Keratinocyte (primary cell): ENCODE results near the gene CPAMD8.

Experiments used
- CTCF ChIP-seq, 3 experiments: IDR thresholded peaks in 1 of 3; conservative IDR thresholded peaks in 1 of 3; optimal IDR thresholded peaks in 1 of 3; 2 replicates in 2 of 3; 3 replicates in 1 of 3; pipeline versions ENCODE3 to v1.5.1; 2011; ENCODE audit warnings: low read length in 3 of 3, mild to moderate bottlenecking in 3 of 3, moderate library complexity in 2 of 3, control low read depth in 1 of 3, inconsistent platforms in 1 of 3; ENCODE audit not compliant: insufficient read depth in 2 of 3; ENCODE audit errors: extremely low read depth in 1 of 3
- EZH2 ChIP-seq: IDR thresholded peaks from one replicate; pipeline ENCODE4 v1.6.1; 2012; ENCODE audit warnings: inconsistent platforms, mild to moderate bottlenecking, low read length, moderate library complexity

- TF ChIP-seq CTCF (optimal IDR thresholded peaks at IDR 0.05 in 1 of 3, IDR thresholded peaks at IDR 0.05 in 1 of 3, conservative IDR thresholded peaks at IDR 0.05 in 1 of 3; ENCODE audit: extremely low read depth in 1 of 3, insufficient read depth in 2 of 3, low read length in 3 of 3), result no peak
- TF ChIP-seq EZH2, result no peak
These were observed 109.2 kb downstream of the CPAMD8 start for GRCh38 chr19:16917401-16917800.
